ENCODE data around the gene SCLY. TPM values are rescaled to one million over a fixed set of nuclear protein-coding genes. Genes with fewer than 3 reads are reported as not detected.
A peak's percentile ranks its signal among the peaks of the same experiment; 100 is the strongest.

Gene SCLY
- total RNA-seq, 1 donor from 2014 or later: 44.0 TPM

- Mint-ChIP-seq H3K36me3 (ENCODE audit: unreplicated experiment) (no peaks in the 10 kb centered on the region), H3K9me3 (ENCODE audit: unreplicated experiment) (peaks cover 3% of the 10 kb centered on the region), H3K4me1 (ENCODE audit: low read depth, unreplicated experiment) (peaks cover 3% of the 10 kb centered on the region), H3K4me3 (ENCODE audit: unreplicated experiment) (no peak overlapping the region), H3K27ac (ENCODE audit: unreplicated experiment) (peak overlapping the region; percentile 62), H3K27me3 (ENCODE audit: unreplicated experiment) (peaks cover 2% of the 10 kb centered on the region)
- no peak for TF ChIP-seq CTCF (IDR thresholded peaks at IDR 0.05; ENCODE audit: partially characterized antibody, unreplicated experiment)
- peak; percentile 29 for DNase-seq
Measured at GRCh38 chr2:238101891-238102841, 41.4 kb downstream of the SCLY start.

DNA sequence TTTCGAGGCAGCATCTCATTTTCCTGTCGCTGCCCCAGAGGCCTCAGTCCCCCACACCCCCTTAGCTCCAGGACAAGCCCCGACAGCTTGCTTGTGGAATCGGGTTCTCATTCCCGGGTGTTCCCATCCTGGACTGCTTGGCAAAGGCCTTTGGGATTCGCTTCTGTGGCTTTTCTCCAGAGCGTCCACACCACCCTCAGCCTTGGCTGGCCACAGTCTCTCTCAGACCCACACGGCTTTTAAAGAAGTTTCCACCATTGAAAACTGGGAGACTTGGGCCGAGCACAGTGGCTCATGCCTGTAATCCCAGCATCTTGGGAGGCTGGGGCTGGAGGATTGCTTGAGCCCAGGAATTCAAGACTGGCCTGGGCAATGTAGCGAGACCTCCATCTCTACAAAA is 42.1 kb downstream of the SCLY start:
- peak overlapping the region; percentile 62 for H3K27ac Mint-ChIP-seq (ENCODE audit: unreplicated experiment)
- TF ChIP-seq CTCF (IDR thresholded peaks at IDR 0.05; ENCODE audit: partially characterized antibody, unreplicated experiment): no peak
- H3K4me1 Mint-ChIP-seq (ENCODE audit: low read depth, unreplicated experiment): peaks cover 8% of the 10 kb centered on the region
- H3K4me3 Mint-ChIP-seq (ENCODE audit: unreplicated experiment): no peak overlapping the region
- no peaks in the 10 kb centered on the region for H3K36me3 Mint-ChIP-seq (ENCODE audit: unreplicated experiment)
- H3K27me3 Mint-ChIP-seq (ENCODE audit: unreplicated experiment): peaks cover 2% of the 10 kb centered on the region
- no peak for DNase-seq
- H3K9me3 Mint-ChIP-seq (ENCODE audit: unreplicated experiment): peaks cover 1% of the 10 kb centered on the region

GRCh38 chr2:238103465-238104225 is 42.8 kb downstream of the SCLY start:
- DNase-seq: no peak
- H3K4me1 Mint-ChIP-seq (ENCODE audit: low read depth, unreplicated experiment): peaks cover 15% of the 10 kb centered on the region
- H3K27me3 Mint-ChIP-seq (ENCODE audit: unreplicated experiment): peaks cover 6% of the 10 kb centered on the region
- H3K36me3 Mint-ChIP-seq (ENCODE audit: unreplicated experiment): no peaks in the 10 kb centered on the region
- H3K27ac Mint-ChIP-seq (ENCODE audit: unreplicated experiment): peak overlapping the region; percentile 17
- TF ChIP-seq CTCF (IDR thresholded peaks at IDR 0.05; ENCODE audit: partially characterized antibody, unreplicated experiment): no peak
- H3K9me3 Mint-ChIP-seq (ENCODE audit: unreplicated experiment): peaks cover 1% of the 10 kb centered on the region
- H3K4me3 Mint-ChIP-seq (ENCODE audit: unreplicated experiment): no peak overlapping the region

DNA sequence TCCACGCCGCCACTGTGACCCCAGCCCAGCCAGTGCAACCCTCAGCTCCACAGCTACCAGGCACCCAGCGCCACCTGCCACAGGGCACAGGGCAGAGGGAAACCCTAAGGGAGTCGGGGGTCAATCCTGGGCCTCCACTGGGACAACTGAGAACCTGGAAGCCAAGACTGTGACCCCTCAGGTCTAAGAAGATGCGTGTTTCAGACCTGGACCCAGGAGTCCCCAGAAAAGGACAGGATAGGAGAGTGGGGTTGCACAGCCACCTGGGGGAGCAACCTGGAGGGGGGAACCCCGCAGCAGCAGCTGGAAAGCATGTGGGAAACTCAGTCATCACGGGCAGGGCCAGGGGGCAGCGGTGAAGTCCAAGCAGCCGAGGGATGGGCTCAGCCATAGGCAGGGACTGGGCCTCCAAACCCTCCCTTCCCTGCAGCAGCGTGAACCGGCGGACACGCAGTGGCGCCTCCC is 43.5 kb downstream of the SCLY start:
- H3K27me3 Mint-ChIP-seq (ENCODE audit: unreplicated experiment): peaks cover 8% of the 10 kb centered on the region
- H3K4me3 Mint-ChIP-seq (ENCODE audit: unreplicated experiment): no peak overlapping the region
- H3K9me3 Mint-ChIP-seq (ENCODE audit: unreplicated experiment): peaks cover 2% of the 10 kb centered on the region
- peaks cover 15% of the 10 kb centered on the region for H3K4me1 Mint-ChIP-seq (ENCODE audit: low read depth, unreplicated experiment)
- H3K36me3 Mint-ChIP-seq (ENCODE audit: unreplicated experiment): no peaks in the 10 kb centered on the region
- no peak for TF ChIP-seq CTCF (IDR thresholded peaks at IDR 0.05; ENCODE audit: partially characterized antibody, unreplicated experiment)
- H3K27ac Mint-ChIP-seq (ENCODE audit: unreplicated experiment): no peak overlapping the region
- DNase-seq: no peak

All from glutamatergic neuron (in vitro differentiated cells).